ENCODE measurements around the gene BRI3BP.
A peak's percentile ranks its signal among the peaks of the same experiment; 100 is the strongest.
"Not testable (repeated sequence)": the region's sequence is repeated elsewhere in the genome, so short reads cannot be mapped to it uniquely, and the experiment has no call there.

Gene BRI3BP

DNA sequence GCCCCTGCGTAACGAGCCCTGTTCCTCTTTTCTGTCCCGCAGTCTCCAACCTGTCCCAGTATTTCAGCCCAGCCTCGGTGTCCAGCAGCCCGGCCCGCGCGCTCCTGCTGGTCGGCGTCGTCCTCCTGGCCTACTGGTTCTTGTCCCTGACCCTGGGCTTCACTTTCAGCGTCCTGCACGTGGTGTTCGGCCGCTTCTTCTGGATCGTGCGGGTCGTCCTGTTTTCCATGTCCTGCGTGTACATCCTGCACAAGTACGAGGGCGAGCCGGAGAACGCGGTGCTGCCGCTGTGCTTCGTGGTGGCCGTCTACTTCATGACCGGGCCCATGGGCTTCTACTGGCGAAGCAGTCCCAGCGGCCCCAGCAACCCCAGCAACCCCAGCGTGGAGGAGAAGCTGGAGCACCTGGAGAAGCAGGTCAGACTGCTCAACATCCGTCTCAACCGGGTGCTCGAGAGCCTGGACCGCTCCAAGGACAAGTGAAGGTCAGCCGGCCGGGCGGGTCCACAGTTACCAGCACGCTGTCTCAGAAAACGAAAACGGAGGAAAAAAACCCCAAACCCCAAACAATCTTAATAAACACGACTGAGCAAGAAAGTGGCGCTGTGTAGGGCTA lies 31.6 kb downstream of the BRI3BP start:
- DNase-seq = no peak

DNA sequence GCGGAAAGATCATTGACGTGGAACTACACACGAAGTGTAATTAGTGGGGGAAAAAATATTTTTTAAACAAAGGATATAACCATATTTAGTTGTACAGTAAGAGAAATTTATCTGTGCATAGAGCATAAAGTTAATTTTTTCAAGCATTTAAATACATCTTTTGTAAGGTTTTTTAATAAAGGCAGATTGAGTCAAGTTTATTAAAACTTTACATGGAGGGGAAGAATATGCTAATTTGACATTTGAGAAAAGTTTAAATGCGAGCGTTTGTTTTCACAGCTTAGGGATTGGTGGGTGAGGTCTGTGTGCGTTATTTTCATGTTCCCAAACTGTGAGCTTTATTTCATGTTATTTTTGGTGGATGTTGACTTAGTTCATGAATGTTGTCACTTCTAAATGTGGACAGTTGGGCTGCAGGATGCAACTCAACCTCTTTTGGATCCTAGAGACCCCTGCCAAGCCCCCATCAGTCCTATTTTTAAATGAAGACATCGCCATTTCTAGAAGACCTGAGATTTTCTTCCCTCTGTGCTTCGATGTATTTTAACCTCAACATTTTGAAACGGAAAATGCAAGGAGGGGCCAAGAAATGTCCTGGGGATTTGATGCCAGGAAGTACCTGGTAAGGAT lies 32.3 kb downstream of the BRI3BP start:
- no peak for DNase-seq

DNA sequence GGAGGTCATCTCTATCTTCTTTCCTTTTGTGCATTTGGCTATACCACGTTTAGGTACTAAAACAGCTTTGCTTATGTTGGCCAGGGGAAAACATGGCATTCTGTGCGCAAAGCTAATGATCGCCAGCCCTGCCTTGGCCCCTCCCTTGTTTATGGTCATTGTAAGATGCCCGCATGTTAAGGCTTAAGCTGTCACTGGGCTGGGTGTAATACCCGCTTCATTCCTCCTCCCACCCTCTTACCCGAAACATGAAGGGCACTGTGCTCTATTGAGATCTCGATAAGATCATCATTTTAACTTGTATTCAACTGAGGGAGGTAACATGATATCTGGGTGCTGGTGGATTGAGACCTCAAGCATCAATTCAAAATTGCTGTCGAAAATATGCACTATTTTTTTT lies 34.7 kb downstream of the BRI3BP start:
- no peak for DNase-seq

DNA sequence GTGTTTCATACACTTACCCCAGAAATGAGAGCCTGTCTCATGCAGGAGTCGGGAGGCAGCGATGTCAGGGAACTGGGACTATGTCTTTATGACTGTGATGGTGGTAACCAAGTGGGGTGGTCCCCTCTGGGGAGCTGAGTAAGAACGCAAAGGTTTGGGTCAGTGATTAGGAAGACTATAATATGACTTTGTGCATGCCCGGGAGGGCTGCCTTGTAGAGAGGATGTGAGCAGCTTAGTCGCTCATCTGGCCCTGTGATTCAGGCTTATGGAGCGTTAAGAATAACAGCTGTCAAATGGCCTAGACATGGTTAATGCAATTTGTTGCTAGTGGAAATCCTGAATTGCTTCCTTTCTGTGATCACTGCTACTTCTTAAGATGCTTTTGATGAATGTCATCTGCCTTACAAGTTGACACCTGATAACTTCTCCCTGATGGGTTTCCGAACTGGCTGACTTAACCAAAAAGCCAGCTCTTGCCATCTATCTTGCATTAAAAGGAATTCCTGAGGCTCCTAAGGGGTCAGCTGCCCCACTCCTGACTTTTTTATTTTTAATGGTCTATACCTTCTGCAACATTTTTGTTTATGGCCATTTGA lies 36.4 kb downstream of the BRI3BP start:
- DNase-seq = no peak

DNA sequence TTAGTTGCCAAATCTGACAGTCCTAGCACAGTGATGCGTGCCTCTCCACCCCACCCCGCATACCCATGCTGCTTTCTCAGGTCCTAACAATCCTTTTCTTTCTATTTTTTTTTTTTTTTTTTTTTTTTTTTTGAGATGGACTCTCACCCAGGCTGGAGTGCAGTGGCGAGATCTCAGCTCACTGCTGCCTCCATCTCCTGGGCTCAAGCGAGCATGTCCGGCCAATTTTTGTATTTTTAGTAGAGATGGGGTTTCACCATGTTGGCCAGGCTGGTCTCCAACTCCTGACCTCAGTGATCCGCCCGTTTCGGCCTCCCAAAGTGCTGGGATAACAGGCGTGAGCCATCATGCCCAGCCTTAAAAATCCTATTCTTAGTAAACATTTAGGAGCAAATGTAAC lies 38.0 kb downstream of the BRI3BP start:
- not testable (repeated sequence) for DNase-seq

DNA sequence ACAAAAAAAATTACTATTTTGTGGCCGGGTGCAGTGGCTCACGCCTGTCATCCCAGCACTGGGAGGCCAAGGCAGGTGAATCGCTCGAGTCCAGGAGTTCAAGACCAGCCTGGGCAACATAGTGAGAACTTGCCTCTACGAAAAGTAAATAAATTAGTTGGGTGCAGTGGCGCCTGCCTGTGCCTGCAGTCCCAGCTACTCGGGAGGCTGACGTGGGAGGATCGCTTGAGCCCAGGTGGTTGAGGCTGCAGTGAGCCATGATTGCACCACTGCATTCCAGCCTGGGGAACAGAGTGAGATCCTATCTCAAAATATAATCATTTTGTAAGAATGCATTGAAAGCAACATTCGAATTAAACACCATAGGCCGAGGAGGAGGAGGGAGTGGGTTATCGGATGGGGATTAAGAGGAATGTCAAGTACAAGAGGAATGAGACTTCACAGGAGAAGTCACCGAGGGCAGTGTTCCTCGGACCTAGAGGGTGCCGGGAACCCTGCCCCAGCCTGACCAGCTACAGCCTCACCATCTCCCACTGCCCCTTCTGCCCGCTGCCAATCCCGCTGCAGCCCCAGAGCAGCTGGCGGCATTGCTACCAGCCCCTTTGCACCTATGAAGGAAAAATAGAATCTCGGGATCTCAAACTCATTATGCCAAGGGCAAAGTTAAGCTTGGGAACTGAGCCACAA lies 39.2 kb downstream of the BRI3BP start:
- DNase-seq = no peak

DNA sequence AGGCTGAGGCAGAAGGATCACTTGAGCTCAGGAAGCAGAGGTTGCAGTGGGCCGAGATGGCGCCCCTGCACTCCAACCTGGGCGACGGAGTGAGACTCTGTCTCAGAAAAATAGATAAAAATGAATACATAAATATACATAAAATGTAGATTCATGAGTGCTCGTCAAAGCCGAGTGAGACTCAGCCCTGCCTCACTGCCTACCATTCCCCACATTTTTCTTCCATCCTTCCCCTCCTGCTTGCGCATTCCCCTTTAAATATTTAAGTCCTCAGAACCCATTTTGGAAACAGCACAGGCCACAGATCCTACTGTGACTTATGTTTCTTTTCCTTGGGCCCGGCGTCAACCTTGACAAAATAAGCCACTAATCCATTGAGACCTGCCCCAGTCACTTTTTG lies 39.8 kb downstream of the BRI3BP start:
- DNase-seq = no peak

DNA sequence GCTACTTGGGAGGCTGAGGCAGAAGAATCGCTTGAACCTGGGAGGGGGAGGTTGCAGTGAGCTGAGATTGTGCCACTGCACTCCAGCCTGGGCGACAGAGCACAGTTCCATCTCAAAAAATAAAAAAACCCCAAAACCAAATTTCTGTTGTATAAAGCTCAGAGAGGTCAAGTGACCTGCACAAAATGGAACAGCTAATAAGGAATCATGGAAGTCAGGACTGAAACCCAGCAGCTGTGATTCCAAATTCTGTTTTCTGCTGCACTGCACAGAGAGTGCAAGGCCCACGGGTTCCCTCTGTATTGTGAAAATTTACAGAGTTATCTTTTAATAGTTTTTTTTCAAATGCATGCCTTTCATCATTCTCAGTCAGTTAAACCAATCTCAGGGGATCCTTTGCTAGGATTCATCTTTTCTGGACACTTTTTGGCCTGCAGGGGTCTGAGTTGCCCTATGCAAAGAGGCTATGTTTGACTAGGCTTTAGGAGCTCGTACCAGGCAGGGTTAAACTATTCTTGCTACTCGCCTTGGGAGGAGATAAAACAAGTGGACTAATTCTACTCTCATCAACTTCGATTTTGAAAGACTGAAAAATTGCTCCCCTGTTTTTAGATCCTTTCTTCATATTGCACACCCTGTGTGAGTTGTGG lies 45.7 kb downstream of the BRI3BP start:
- DNase-seq = no peak

DNA sequence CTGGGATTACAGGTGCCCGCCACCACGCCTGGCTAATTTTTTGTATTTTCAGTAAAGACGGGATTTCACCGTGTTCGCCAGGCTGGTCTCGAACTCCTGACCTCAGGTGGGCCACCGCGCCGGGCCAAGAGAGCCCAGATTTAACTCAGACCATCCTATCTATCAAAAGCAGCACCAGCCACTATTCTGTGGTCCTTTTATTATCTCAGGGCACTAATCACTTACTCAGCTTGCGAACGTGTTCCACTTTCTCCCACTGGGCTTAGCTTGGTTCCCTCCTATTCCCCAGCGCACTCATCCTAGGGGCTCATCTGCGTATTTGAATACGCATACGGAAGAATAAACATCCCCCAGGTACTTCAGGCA lies 55.6 kb downstream of the BRI3BP start:
- no peak for DNase-seq

DNA sequence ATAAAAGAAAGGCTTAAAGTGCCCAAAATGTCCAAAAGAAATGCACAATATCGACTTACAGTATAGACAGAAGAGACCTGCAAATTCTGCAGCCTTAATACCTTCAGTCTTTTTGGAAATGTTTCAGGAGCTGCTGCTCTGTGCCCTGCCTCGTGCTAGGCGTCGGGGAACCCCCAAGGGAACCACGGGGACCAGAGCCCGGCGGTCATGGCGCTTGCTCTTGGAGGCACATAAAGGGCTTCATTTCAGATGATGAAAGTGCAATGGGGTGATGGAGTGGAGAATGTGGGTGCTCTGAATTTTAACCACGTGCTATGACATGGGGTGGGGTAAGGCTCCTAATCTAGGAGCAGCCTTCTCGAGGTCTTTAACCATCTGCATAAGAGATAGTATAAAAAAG lies 57.0 kb downstream of the BRI3BP start:
- no peak for DNase-seq

DNA sequence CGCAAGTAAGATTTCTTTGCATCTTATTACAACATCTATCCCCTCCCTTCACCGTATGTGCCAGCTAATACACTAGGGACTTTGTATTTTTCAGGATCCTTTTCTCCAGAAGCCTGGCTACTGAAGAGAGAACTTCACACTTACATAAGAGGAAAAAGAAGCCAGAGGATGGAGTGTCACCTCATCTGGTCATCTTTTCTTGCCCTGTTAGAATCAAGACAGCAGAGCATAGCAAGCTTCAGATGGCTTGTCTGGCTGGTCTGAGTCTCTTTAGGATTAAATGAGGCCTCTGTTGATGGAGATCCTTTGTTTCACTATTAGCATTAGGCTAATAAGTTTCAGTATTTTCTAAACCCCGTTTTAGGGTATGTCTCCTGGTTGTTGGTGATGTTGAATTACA lies 57.4 kb downstream of the BRI3BP start:
- DNase-seq = no peak

DNA sequence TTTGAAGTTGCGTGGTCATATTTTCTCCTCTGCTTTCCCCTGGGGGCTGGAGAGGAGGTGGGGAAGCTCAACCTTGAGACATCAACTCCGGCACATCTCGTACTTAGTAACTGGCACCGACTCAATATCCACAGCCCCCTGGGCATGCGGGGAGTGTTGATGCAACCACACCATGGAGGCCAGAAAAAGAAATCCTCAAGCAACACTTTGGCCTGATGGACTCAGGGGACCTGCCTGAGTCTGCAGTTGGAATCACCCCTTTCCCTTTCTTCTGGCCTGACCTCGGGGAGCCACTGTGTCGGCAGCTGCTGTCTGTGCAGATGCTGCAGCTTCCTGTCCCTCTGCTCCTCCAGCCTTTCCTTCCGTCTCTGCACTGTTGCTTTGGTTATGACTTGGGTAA lies 60.4 kb downstream of the BRI3BP start:
- DNase-seq = no peak

DNA sequence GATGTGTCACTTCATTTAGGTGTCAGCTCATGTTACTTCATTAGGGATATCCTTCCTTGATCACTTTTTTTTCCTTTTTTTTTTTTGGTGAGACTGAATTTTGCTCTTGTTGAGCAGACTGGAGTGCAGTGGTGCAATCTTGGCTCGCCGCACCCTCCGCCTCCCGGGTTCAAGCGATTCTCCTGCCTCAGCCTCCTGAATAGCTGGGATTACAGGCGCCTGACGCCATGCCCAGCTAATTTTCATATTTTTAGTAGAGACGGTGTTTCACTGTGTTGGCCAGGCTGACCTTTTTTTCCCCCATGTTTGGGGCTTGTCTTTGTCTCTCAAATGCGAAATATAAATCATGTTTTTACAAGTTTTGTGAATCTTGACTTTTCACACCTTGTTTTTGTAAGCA lies 62.1 kb downstream of the BRI3BP start:
- DNase-seq = no peak

DNA sequence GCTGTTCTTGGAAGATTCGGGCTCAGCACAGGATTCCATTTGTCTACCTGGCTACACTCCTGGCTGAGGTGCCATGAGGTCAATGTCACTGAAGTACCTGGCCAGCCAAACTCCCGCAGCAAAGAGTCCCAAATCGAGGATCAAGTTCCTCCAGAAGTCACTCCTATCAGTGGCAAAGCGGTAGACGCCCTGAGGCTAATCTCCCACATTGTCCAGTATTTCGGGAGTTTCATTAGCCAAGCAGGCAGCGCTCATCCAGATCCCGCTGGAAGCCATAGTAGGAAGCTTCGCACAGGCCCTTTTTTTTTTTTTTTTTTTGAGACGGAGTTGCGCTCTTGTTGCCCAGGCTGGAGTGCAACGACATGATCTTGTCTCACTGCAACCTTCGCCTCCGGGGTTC lies 62.9 kb downstream of the BRI3BP start:
- no peak for DNase-seq

DNA sequence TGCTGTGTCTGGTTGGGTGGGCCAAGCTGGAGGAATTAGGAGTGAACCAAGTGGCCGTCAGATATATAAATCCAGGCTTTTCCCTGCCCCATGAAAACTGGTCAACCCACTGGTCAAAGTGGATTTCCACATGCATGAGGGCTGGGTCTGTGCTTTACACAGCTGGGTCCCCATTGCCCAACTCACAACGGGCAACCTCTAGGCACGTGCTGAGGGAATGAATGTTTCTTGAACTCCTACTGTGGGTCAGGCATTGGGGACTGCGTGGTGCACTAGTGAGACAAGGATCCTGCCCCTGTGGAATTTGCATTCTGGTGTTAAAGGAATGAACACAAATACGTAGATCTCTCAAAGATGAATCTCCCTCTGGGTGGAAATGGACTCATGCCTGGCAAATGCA lies 64.3 kb downstream of the BRI3BP start:
- DNase-seq = no peak

DNA sequence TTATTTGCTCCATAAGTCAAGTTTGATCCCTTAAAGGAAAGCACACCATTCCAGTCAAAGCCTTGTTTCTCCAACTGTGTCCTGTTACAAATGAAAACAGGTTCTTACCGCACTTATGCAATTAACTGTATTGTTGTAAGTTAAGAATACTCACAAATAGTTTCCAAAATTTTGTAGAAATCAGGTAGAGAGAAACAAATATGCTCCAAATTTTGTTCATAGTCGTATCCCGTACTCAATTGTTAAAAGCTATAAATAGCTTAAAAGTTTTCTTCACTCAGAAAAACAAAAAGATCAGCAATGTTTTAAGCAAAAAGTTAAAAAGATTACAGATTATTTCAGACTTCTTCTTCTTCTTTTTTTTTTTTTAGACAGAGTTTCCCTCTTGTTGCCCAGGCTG lies 67.8 kb downstream of the BRI3BP start:
- no peak for DNase-seq

DNA sequence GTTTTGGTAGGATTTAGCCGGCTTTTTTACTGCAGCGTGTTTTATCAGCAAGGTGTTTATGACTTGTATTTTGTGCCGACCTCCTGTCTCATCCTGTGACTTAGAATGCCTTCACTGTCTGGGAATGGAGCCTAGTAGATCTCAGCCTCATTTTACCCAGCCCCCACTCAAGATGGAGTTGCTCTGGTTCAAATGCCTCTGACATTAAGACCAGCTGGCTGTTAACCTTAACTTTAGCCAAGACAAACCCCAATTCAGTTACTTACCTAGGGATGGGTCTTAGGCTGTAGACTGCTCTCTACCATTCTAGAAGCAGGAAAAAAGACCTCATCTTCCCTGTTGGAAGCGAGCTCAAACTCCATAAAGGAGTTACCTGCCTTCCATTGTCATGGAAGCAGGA lies 70.1 kb downstream of the BRI3BP start:
- not testable (repeated sequence) for DNase-seq

DNA sequence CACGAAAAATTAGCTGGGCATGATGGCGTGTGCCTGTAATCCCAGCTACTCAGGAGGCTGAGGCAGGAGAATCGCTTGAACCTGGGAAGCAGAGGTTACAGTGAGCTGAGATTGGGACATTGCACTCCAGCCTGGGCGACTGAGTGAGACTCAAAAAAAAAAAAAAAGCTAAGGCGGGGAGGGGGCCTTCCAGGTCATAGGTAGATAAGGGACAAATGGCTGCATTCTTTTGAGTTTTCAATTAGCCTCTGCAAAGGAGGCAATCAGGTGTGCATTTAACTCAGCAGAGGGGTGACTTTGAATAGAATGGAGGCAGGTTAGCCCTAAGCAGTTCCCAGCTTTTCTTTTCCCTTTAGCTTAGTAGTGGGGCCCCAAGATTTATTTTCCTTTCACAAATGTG lies 71.0 kb downstream of the BRI3BP start:
- no peak for DNase-seq

DNA sequence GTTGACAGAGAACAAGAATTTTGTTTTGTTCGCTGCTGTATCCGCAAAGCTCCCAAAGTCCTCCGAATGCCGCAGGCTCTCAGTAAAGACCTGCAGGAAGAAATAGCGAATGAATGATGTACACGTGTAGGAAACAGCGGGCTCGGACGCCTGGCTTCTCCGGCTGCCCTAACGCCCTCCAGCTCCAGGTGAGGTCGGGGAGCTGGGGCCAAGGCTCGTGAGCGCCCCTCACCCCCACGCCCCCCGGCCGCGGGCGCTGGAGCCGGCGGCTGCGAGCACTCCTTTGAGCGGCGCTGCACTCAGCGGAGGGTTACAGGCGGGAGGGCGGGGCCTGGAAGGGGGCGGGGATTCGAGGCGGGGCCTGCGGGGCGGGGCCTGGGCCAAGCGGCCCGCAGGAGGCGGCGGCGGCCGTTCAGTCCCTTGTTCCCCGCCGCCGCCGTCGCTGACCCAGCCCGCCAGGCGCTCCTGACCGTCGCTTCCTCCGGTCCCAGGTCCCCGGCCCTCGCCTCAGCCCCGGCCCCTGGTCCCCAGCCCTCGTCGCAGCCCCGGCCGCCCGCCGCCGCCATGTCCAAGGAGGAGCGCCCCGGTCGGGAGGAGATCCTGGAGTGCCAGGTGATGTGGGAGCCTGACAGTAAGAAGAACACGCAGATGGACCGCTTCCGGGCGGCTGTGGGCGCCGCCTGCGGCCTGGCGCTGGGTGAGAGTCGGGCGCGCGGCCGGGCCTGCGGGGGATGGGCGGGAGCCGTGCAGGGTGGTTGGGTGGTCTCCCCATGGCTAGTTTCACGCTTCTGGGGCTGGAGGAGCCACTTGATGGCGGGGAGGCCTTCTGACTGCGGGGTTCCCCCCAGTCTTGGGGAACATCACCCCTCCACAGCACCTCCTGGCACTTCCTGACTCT lies 71.8 kb downstream of the BRI3BP start, which contains the start of gene AACS:
Gene AACS, plus strand, starts transcription at position 415 of the 898 bp plus-strand sequence. Its CDS starts 150 bp downstream, at position 565.
- peak; percentile 73 to 83 for DNase-seq

DNA sequence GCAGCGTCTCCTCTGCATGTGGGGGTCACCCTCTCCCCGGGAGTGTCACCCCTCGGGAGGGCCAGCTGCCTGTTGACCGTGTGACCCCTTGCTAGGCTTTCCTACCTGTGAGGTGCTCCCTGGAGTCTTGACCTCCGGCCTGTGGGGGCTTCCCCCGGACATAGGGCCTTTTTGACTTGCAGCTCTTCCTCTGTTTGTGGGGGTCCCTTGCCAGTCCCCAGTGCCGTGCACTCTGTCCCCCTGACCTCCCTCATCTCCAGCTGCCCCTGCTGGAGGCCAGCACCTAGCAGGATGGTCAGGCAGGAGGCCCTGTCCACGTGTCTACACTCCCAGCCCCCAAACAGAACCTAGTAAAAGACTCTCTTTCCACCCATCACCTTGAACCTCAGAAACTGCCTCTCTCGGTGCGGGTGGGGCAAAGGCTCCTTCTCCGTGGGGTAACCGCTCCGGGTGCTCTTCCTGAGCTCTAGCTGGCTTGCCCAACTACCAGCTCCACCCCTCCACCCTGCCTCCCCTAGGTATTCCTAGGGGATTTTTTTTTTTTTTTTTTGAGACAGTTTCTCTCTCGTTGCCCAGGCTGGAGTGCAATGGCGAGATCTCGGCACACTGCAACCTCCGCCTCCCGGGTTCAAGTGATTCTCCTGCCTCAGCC lies 72.6 kb downstream of the BRI3BP start:
- no peak for DNase-seq

DNA sequence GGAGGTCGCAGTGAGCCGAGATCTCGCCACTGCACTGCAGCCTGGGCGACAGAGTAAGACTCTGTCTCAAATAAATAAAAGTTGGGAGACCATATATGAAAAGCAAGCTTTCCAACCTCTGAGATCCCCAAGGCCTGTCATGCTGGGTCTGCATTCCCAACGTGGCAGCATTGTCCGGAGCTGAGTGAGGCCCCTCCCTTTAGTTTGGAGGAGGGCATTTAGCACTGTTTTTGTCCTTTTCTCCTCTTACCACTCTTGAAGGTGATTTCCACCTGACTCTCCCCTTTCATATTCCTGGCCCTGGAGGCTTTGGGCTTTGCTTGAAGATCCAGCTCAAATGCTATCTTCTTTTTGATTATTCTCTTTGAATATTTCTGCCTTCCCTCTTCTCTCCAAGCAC lies 74.9 kb downstream of the BRI3BP start:
- DNase-seq = no peak

DNA sequence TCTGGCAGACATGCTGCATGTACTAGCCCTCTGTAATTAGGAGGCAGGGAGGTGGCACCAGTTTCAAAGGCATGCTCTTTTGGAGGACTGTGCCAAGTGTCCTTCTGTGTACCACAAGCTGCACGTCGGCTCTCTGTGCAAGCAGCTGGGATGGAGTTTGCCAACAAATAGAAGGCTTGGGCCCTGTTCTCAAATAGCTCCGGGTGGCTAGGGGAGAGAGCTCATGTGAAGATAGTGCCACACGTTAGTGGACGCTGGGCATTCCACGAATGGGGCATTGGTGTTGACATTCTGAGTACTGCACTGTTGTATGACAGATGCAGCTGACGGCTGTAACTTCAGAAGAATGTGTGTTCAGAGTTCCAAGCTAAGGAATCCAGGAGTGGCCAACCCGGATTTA lies 76.2 kb downstream of the BRI3BP start:
- no peak for DNase-seq

Data from NCI-H187 (cell line).